ENCODE results near the gene CASP3.
"Not testable (repeated sequence)": the region's sequence is repeated elsewhere in the genome, so short reads cannot be mapped to it uniquely, and the experiment has no call there.

The CASP3 gene

GRCh38 chr4:184624972-184625554 lies 24.2 kb downstream of the CASP3 start:
- no peaks in the 10 kb centered on the region for H3K27me3 Mint-ChIP-seq
- no peak overlapping the region for H3K4me3 Mint-ChIP-seq
- H3K27ac Mint-ChIP-seq = peak overlapping the region in 1 of 2 donors; percentile 6
- DNase-seq = no peak
- no peaks in the 10 kb centered on the region for H3K9me3 Mint-ChIP-seq
- H3K4me1 Mint-ChIP-seq = peaks cover 37% of the 10 kb centered on the region
- ATAC-seq = no peak

- not testable (repeated sequence) for H3K4me3 Mint-ChIP-seq, H3K27ac Mint-ChIP-seq, DNase-seq, H3K27me3 Mint-ChIP-seq, H3K9me3 Mint-ChIP-seq, ATAC-seq
- peaks cover 37% of the 10 kb centered on the region for H3K4me1 Mint-ChIP-seq
These were observed 24.7 kb downstream of the CASP3 start for GRCh38 chr4:184624504-184624903.

- no peak for DNase-seq
- Mint-ChIP-seq H3K27ac (no peak overlapping the region), H3K9me3 (no peaks in the 10 kb centered on the region), H3K27me3 (no peaks in the 10 kb centered on the region), H3K4me1 (peaks cover 19% of the 10 kb centered on the region), H3K4me3 (no peak overlapping the region)
- no peak for ATAC-seq
These were observed 27.7 kb downstream of the CASP3 start for GRCh38 chr4:184621518-184621917.

- Mint-ChIP-seq H3K4me3 (no peak overlapping the region), H3K9me3 (peaks cover 0 to 2% of the 10 kb centered on the region in 2 donors), H3K4me1 (peaks cover 7% of the 10 kb centered on the region), H3K27me3 (no peaks in the 10 kb centered on the region), H3K27ac (no peak overlapping the region)
- DNase-seq (no peak), ATAC-seq (no peak)
These were observed 28.9 kb downstream of the CASP3 start for GRCh38 chr4:184620212-184620867.

GRCh38 chr4:184617600-184618196 lies 31.5 kb downstream of the CASP3 start:
- Mint-ChIP-seq H3K9me3 (peaks cover 5 to 24% of the 10 kb centered on the region in 2 donors), H3K4me3 (no peak overlapping the region), H3K27me3 (no peaks in the 10 kb centered on the region), H3K27ac (no peak overlapping the region), H3K4me1 (no peaks in the 10 kb centered on the region)
- DNase-seq (no peak), ATAC-seq (no peak)

GRCh38 chr4:184616633-184617551 lies 32.4 kb downstream of the CASP3 start:
- Mint-ChIP-seq H3K27me3 (no peaks in the 10 kb centered on the region), H3K4me1 (no peaks in the 10 kb centered on the region), H3K4me3 (no peak overlapping the region), H3K27ac (no peak overlapping the region), H3K9me3 (peaks cover 5 to 26% of the 10 kb centered on the region in 2 donors)
- ATAC-seq = no peak
- no peak for DNase-seq

GRCh38 chr4:184616168-184616567 lies 33.1 kb downstream of the CASP3 start:
- ATAC-seq, H3K4me1 Mint-ChIP-seq, H3K27me3 Mint-ChIP-seq, H3K4me3 Mint-ChIP-seq, DNase-seq: not testable (repeated sequence)
- peak overlapping the region in 1 of 2 donors; percentile 19 for H3K27ac Mint-ChIP-seq
- peaks cover 5 to 26% of the 10 kb centered on the region in 2 donors for H3K9me3 Mint-ChIP-seq

GRCh38 chr4:184614509-184614908 lies 34.7 kb downstream of the CASP3 start:
- H3K27me3 Mint-ChIP-seq = no peaks in the 10 kb centered on the region
- ATAC-seq (no peak), DNase-seq (no peak)
- H3K4me1 Mint-ChIP-seq = no peaks in the 10 kb centered on the region
- peaks cover 5 to 26% of the 10 kb centered on the region in 2 donors for H3K9me3 Mint-ChIP-seq
- no peak overlapping the region for H3K27ac Mint-ChIP-seq
- H3K4me3 Mint-ChIP-seq = no peak overlapping the region

GRCh38 chr4:184613405-184613804 lies 35.8 kb downstream of the CASP3 start:
- no peak overlapping the region for H3K4me3 Mint-ChIP-seq
- DNase-seq (no peak), ATAC-seq (no peak)
- H3K27ac Mint-ChIP-seq = no peak overlapping the region
- no peaks in the 10 kb centered on the region for H3K27me3 Mint-ChIP-seq
- H3K9me3 Mint-ChIP-seq = peaks cover 5 to 26% of the 10 kb centered on the region in 2 donors
- no peaks in the 10 kb centered on the region for H3K4me1 Mint-ChIP-seq

- DNase-seq (no peak), ATAC-seq (no peak)
- H3K9me3 Mint-ChIP-seq = peaks cover 5 to 30% of the 10 kb centered on the region in 2 donors
- H3K4me3 Mint-ChIP-seq = no peak overlapping the region
- H3K4me1 Mint-ChIP-seq = no peaks in the 10 kb centered on the region
- no peaks in the 10 kb centered on the region for H3K27me3 Mint-ChIP-seq
- H3K27ac Mint-ChIP-seq = no peak overlapping the region
These were observed 37.2 kb downstream of the CASP3 start for GRCh38 chr4:184612074-184612473.

- H3K9me3 Mint-ChIP-seq = peaks cover 17 to 49% of the 10 kb centered on the region in 2 donors
- not testable (repeated sequence) for H3K27ac Mint-ChIP-seq, DNase-seq, H3K4me3 Mint-ChIP-seq, H3K4me1 Mint-ChIP-seq, ATAC-seq, H3K27me3 Mint-ChIP-seq
These were observed 41.8 kb downstream of the CASP3 start for GRCh38 chr4:184607429-184607828.

- Mint-ChIP-seq H3K4me1 (peaks cover 40% of the 10 kb centered on the region), H3K9me3 (peaks cover 17 to 49% of the 10 kb centered on the region in 2 donors), H3K27me3 (peaks cover 27% of the 10 kb centered on the region)
- not testable (repeated sequence) for ATAC-seq, H3K27ac Mint-ChIP-seq, DNase-seq, H3K4me3 Mint-ChIP-seq
These were observed 46.4 kb downstream of the CASP3 start for GRCh38 chr4:184602857-184603256.

- peak; percentile 17 to 23 for DNase-seq
- Mint-ChIP-seq H3K4me1 (peaks cover 40% of the 10 kb centered on the region), H3K27ac (peak overlapping the region in 1 of 2 donors; percentile 69), H3K9me3 (peaks cover 17 to 34% of the 10 kb centered on the region in 2 donors), H3K27me3 (peaks cover 27% of the 10 kb centered on the region), H3K4me3 (peak overlapping the region; percentile 61 to 65)
- peak; percentile 84 for ATAC-seq
These were observed 48.3 kb downstream of the CASP3 start for GRCh38 chr4:184600982-184601381.

GRCh38 chr4:184599492-184600135 lies 49.6 kb downstream of the CASP3 start:
- Mint-ChIP-seq H3K4me1 (peaks cover 40% of the 10 kb centered on the region), H3K9me3 (peaks cover 17 to 22% of the 10 kb centered on the region in 2 donors), H3K27ac (no peak overlapping the region), H3K27me3 (peaks cover 27% of the 10 kb centered on the region), H3K4me3 (no peak overlapping the region)
- no peak for DNase-seq
- no peak for ATAC-seq

Data from stimulated activated naive CD8-positive, alpha-beta T cell treated with anti-CD3 and anti-CD28 coated beads, Interleukin-15, amount 100 ng/mL, for 72 hours (primary cell).